ENCODE results near the gene DTD2. TPM values are rescaled to one million over a fixed set of nuclear protein-coding genes. Genes with fewer than 3 reads are reported as not detected.

DTD2 gene
- total and polyA plus RNA-seq, 2 experiments from 2014 or later, result 8.9 to 40.1 TPM

GRCh38 chr14:31420319-31421111 lies 36.8 kb downstream of the DTD2 start, which contains the start of gene HEATR5A:
HEATR5A (minus strand) TSS chr14:31420550; CDS start chr14:31402975, 17,575 bp downstream.
- TF ChIP-seq, protein P1, sequence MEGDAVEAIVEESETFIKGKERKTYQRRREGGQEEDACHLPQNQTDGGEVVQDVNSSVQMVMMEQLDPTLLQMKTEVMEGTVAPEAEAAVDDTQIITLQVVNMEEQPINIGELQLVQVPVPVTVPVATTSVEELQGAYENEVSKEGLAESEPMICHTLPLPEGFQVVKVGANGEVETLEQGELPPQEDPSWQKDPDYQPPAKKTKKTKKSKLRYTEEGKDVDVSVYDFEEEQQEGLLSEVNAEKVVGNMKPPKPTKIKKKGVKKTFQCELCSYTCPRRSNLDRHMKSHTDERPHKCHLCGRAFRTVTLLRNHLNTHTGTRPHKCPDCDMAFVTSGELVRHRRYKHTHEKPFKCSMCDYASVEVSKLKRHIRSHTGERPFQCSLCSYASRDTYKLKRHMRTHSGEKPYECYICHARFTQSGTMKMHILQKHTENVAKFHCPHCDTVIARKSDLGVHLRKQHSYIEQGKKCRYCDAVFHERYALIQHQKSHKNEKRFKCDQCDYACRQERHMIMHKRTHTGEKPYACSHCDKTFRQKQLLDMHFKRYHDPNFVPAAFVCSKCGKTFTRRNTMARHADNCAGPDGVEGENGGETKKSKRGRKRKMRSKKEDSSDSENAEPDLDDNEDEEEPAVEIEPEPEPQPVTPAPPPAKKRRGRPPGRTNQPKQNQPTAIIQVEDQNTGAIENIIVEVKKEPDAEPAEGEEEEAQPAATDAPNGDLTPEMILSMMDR (IDR thresholded peaks at IDR 0.05; ENCODE audit: low read depth, low read length), result peak; percentile 25
- peak; percentile 97 to 98 for DNase-seq (ENCODE audit: low read depth in 1 of 2, low spot score in 1 of 2)
- Histone ChIP-seq H3K9me3 (ENCODE audit: low read depth) (no peaks in the 10 kb centered on the region), H3K36me3 (no peaks in the 10 kb centered on the region), H3K27ac (peak within 1 kb of the TSS; percentile 89), H3K4me3 (peak within 1 kb of the TSS; percentile 87), H3K27me3 (no peaks in the 10 kb centered on the region), H3K4me1 (ENCODE audit: low read depth) (peaks cover 12% of the 10 kb centered on the region)

DNA sequence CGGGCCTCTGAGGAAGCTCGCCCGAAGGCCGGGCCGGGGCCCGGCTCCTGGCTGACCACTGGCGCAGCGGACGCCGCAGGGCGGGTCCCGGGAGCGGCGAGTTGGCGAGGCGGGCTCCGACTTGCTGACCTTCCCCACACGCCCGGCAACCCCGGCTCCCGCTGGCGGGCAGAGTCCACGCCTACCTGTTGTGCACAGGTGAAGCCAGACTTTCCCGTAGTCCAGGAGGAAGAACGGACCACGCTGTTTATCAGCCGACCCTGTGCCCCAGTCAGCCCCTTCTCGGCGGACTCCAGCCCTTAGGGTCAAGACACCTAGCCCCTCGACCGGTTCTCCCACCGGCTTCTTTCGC lies 37.4 kb downstream of the DTD2 start:
- TF ChIP-seq, protein P1 (IDR thresholded peaks at IDR 0.05; ENCODE audit: low read depth, low read length), result no peak
- H3K4me1 ChIP-seq (ENCODE audit: low read depth), result peaks cover 12% of the 10 kb centered on the region
- H3K27me3 ChIP-seq, result no peaks in the 10 kb centered on the region
- H3K36me3 ChIP-seq, result no peaks in the 10 kb centered on the region
- peak overlapping the region; percentile 89 for H3K27ac ChIP-seq
- peak; percentile 67 to 86 for DNase-seq (ENCODE audit: low read depth in 1 of 2, low spot score in 1 of 2)
- H3K9me3 ChIP-seq (ENCODE audit: low read depth), result no peaks in the 10 kb centered on the region
- H3K4me3 ChIP-seq, result peak overlapping the region; percentile 87

- DNase-seq (ENCODE audit: low read depth in 1 of 2, low spot score in 1 of 2), result peak in 1 of 2 donors; percentile 7
- Histone ChIP-seq H3K27ac (peak overlapping the region; percentile 89), H3K27me3 (no peaks in the 10 kb centered on the region), H3K4me3 (peak overlapping the region; percentile 87), H3K36me3 (no peaks in the 10 kb centered on the region), H3K4me1 (ENCODE audit: low read depth) (peaks cover 12% of the 10 kb centered on the region), H3K9me3 (ENCODE audit: low read depth) (no peaks in the 10 kb centered on the region)
- TF ChIP-seq, protein P1 (IDR thresholded peaks at IDR 0.05; ENCODE audit: low read depth, low read length), result no peak
Measured at GRCh38 chr14:31419179-31419966, 37.9 kb downstream of the DTD2 start.

- TF ChIP-seq, protein P1 (IDR thresholded peaks at IDR 0.05; ENCODE audit: low read depth, low read length), result no peak
- DNase-seq (ENCODE audit: low read depth in 1 of 2, low spot score in 1 of 2), result no peak
- H3K4me3 ChIP-seq, result peak overlapping the region; percentile 87
- H3K27ac ChIP-seq, result peak overlapping the region; percentile 89
- H3K36me3 ChIP-seq, result no peaks in the 10 kb centered on the region
- H3K4me1 ChIP-seq (ENCODE audit: low read depth), result peaks cover 12% of the 10 kb centered on the region
- H3K27me3 ChIP-seq, result no peaks in the 10 kb centered on the region
- no peaks in the 10 kb centered on the region for H3K9me3 ChIP-seq (ENCODE audit: low read depth)
Measured at GRCh38 chr14:31418440-31418839, 38.9 kb downstream of the DTD2 start.

- Histone ChIP-seq H3K9me3 (ENCODE audit: low read depth) (no peaks in the 10 kb centered on the region), H3K4me3 (no peak overlapping the region), H3K4me1 (ENCODE audit: low read depth) (peaks cover 12% of the 10 kb centered on the region), H3K27ac (no peak overlapping the region), H3K36me3 (no peaks in the 10 kb centered on the region), H3K27me3 (no peaks in the 10 kb centered on the region)
- DNase-seq (ENCODE audit: low read depth in 1 of 2, low spot score in 1 of 2), result peak in 1 of 2 donors; percentile 13
- TF ChIP-seq, protein P1 (IDR thresholded peaks at IDR 0.05; ENCODE audit: low read depth, low read length), result no peak
Measured at GRCh38 chr14:31414190-31414833, 43.0 kb downstream of the DTD2 start.

Data from cardiac muscle cell (in vitro differentiated cells and primary cell).